Measurements from ENCODE around the gene SLC41A3.
"Not testable (repeated sequence)": the region's sequence is repeated elsewhere in the genome, so short reads cannot be mapped to it uniquely, and the experiment has no call there.

The SLC41A3 gene

DNA sequence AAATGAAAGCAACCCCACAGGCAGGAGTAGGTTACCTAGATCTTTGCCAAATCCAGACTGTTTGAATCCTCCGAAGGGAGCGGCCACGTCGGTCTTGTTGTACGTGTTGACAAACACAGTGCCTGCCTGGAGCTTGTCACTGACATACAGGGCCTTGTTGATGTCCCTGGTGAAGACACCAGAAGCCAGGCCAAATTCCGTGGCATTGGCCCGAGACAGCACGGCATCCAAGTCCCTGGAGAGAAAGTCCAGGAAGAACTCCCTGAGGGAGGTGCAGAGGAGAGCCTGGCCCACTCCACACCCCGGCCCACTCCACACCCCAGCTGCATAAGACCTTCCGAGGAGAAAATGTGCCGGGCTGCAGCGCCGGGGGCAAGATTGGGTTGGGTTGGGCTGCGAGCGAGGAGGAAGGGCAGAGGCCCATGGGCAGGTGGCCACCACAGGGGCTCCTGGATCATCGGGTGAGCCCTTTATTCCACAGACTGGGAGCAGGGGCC is 21.8 kb upstream of the SLC41A3 start:
- DNase-seq, result no peak

DNA sequence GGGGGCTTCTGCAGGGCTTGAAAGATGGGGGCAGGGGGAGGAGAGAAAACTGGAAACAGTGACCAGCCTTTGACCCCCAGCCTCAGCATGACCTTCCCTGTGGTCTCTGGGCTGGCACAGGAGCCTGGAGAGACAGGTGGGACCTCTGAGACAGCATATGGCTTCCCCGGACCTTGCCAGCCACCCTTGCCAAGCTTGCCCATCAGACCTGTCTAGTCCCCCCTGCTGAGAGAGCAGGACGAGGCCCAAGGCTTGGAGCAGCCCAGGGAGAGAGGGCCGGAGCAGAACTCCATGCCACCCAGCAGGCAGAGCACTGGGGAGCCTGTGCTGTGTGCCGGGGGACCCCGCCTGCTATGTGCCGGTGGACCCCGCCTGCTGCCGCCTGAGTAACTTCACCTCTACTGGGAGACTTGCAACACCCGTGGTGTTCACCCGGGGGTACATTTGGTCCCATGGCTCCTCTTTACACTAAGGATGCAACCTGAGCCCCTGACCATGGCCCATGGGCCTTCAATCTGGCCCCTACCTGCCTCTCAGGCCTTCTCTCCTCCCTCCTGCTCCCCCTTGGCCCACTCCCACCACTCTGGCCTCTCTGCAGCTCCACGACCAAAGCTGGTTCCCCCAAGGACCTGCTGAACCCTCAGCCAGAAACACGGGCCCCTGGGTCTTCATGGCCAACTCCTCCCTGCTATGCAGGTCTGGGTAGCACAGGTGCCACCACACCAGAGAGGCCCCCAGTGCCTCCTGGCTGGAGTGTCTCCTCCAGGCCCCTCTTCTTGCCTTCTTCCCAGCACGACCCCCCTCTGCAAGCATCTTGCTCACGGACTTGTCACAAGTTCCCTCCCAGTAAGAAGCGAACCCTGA is 21.1 kb upstream of the SLC41A3 start:
- DNase-seq, result no peak

DNA sequence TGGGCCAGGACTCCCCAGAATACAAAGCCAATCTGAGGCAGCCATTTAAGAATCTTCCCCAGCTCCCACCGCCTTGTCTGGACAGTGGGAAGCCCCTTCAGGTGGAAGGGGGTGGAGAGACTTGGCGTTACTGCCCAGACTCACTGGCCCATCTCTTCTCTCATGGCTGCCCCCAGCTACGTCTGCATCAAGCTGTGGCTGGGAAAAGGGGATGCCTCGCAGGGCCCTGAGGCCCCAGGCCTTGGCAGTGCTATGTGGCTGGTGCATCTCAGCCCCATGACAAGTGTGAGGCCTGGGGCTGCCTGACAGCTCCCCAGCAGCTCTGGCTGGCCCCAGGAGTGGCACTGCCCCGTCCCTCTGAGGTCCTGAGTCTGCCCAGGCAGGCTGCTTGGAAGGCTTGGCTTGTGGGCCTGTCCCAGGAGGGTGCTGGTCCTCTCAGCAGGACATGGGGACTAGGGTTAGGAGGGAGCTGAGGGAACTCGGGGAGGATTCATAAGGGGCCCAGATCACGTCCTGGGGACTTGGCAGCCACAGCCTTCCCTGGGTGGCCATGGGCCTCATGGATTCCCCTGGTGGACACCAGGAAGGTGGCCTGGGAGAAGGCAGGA is 20.2 kb upstream of the SLC41A3 start:
- no peak for DNase-seq

DNA sequence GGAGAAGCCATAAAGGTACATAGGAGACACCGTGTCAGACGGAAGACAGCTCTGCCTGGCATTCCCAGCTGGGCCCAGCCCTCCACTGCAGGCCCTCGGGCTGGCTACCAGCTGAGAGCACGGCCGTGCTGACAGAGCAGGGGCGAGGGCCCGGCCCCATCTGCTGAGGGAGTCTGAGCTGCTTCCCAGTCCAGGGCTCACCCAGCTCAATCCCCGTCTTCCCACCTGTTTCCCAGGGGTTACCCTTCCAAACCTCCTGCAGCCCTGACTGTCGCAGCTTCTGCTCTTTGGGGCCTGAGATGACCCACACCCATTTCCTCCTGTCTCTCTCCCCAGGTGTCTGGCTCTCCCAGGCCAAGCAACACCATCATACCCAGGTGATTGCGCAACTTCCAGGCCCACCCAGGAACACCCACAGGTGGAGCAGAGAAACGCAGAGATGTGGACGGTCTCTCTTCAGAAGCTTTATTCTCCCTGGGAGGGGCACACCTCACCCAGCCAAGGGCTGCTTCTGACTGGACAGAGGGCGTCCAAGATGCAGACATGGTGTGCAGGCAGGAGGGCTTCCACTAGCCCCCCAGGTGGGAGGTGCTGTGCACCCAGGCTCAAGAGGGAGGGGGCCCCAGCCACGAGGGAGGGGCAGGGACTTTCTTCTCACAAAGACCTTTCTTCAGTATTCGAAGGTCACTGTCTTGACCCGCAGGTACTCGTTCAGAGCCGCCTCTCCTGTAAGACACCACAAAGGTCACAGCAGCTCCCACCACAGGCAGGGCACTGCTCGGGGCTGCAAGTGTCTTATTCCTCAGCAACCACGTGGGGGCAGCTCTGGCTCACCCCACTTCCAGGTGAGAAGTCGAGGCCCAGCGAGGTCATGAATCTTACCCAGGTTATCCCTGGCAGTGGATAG is 19.4 kb upstream of the SLC41A3 start:
- no peak for DNase-seq

DNA sequence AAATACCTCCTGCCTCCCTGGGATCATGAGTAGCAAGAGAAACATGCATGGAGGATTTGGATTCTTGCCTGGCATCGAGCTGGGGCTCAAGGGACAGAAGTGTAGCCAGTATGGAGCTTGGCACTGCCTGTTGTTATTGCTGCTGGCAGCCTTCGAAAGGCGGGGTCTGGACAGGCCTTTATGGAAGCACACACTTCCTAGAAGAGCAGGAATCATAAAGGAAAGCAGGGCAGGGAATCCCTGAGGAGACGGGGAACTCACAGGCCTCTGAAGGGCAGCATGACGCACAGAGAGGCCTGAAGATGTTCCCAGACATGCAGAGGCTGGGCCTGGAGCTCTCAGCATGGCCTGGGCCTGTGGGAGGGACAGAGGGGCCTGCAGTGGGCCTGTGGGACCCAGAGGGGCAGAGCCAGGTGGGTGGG is 18.6 kb upstream of the SLC41A3 start:
- no peak for DNase-seq

DNA sequence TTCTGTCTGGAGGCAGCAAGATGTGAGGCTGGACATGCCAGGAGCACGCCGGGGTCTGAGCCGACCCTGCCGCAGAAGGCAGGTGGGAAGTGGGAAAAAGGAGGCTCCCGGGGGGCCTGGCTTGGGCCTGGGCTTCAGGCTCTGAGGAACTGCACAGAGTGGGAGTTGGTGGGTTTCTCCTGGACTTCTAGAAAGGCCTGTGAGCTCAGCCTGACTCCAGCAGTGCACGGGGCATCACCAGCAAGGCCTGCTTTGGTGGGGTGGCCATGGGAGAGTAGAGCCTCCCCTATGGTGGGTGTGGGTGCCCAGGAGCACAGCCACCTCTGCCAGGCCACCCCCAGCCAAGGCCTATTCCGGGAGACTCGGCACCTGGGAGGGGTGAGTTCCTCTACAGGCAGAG is 18.1 kb upstream of the SLC41A3 start:
- no peak for DNase-seq

DNA sequence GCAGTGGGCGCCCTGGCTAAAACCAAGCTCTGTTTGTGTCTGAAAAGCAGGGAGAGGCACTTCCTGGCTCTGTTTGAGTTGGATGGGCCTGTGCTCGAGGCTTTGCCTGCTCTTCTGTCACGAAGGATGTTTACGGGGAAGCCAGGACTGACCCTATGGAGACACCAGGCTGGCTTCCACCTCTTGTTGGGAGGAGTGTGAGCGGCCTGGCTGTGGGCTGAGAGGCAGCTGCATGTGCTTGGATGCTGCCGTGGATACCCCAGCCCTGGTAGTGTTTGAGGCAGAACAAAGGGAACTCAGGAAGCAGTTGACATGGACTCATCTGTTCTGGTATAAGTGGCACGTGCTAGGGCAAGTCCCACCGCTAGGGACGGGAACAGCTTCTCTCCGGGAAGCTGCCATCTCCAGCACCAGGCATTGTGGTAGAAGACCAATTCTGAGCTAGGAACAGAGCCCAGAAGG is 17.6 kb upstream of the SLC41A3 start:
- no peak for DNase-seq

DNA sequence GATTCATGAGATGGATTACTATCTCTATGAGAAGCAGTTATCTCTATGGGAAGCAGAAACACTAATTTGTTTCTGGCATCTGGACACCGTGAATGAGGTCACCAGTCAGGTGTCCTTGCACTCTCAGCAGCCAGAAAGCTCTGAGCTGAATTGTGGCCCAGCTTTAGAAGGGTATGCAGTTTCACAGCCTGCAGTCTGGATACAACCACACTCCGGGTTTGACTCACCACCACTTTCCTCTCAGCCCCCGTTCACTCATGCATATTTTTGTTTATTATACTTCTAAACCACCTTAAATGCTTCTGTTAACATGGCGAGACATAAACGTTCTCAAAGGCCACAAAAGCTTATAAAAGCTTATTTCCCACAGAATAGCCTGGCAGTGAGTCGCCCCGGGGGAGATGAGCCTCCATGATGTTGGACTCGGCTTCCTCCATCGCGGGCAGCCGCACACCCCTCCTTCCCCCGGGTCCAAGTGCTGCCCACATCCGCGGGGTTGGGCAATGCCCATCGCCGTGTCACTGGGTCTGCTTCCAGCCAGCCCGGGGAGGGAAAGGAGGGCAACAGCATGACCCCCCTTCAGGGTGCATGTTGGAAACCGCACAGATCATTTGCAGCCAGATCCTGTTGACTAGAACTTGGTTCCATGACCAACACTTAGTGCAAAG is 16.8 kb upstream of the SLC41A3 start:
- no peak for DNase-seq

DNA sequence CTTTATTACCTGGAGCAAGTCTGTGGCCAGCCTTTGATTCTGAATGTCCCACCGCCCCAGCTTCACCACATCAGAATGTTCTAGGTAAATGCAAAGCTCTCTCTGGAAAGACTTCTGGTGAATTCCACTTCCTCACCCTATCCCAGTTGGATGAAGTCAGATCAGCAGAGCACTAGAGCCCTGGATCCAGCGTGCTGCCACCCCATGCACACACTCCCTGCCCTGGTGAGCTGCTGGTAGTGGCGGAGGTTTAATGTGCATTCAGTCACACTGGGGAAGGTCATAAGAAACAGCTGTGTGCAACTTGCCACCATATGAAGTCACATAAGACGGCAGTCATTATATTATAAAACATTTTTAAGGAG is 16.3 kb upstream of the SLC41A3 start:
- DNase-seq, result no peak

DNA sequence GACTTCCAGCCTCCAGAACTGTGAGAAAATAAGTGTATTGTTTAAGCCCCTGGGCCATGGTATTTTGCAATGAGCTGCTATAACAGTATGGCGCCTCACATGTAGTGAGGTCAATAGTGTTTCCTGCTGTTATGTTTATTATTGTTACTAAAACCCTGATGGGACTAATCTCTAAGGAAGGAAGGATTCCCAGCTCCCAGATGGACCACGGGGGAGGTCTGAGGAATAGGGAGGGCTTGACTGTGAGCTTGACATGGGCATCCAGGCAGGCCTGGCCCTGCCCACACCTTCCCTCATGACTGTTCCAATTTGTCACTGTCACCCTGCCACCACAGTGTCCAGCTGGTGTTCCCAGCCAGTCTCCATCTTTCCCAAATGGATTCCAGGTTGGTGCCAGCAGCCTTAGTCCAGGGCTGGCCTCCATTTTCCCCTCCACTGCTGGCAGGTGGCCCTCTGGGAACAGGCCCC is 14.5 kb upstream of the SLC41A3 start:
- no peak for DNase-seq

DNA sequence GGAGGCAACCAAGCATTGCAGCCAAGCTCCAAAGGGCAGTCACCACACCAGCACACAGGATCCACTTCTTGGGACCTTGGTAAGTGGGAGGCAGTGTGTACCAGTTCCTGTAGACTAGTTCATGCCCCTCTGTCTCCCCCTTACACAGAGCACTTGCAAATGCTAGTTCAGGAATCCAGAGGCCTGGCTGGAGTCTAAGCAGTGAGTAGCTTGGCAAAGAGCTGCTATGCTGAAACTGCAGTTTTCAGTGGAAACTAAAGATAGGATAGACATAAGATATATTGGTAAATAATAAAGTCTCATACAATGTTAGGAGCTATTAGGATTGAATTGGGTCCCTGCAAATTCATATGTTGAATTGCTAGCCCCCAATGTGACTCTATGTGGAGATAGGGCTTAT is 13.9 kb upstream of the SLC41A3 start:
- no peak for DNase-seq

DNA sequence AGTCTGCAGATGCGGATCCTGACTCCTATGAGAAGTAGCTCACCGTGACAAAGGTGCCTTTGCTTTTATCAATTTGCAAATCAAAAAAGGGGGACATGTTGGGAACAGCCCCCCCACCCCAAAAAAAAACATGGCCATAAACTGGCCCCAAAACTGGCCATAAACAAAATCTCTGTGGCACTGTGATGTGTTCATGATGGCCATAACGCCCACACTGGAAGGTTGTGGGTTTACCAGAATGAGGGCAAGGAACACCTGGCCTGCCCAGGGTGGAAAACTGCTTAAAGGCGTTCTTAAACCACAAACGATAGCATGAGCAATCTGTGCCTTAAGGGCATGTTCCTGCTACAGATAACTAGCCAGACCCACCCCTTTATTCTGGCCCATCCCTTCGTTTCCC is 12.3 kb upstream of the SLC41A3 start:
- not testable (repeated sequence) for DNase-seq

DNA sequence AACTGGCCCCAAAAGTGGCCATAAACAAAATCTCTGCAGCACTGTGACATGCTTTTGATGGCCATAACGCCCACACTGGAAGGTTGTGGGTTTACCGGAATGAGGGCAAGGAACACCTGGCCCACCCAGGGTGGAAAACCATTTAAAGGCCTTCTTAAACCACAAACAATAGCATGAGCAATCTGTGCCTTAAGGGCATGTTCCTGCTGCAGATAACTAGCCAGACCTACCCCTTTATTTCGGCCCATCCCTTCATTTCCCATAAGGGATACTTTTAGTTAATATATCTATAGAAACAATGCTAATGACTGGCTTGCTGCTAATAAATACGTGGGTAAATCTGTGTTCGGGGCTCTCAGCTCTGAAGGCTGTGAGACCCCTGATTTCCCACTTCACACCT is 8.2 kb upstream of the SLC41A3 start:
- not testable (repeated sequence) for DNase-seq

DNA sequence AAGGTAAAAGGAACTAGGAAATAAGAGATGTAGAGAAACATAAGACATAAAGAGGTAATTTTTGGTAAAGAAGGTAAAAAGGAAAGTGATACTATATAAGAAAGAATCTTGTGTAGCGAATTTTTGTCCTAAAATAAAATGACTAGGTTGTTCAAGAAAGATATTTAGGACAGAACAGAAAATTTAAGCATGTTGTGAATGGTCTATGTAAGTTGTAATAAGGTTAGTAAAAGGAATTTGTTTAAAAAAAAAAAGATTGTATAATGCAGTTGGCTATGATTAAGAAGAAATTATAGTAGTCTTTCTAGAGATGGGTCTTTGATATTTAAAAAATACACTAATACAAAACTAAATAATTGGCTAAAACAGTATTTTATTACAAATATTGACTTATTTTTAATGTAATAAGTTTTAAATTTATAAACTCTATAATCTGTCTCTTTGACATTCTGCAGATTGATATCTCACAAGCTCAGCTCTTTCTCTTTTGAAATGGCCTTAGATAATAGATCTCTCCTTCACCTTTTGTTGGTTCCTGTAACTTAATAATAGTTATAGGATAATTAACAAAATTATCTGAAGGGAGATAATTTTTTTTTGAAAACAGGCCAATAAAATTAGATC is 3.7 kb upstream of the SLC41A3 start:
- DNase-seq, result no peak

DNA sequence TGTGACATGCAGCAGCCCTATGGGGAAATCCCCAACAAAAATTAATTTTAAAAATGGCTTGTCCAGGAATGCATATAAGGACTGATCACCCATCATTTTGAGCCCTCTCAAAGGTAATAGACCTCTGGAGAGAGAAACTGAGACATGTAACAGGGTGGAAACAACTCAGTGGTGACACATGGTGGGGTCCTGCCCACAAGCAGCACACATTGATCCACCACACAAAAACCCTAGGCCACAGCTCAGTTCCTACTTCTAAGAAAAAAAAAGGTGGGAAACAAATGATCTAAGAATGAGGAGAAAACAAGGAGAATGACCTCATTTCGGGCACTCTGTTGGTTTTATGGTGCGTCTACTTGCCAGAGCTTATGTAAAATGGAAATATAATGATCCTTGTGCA is 1.9 kb upstream of the SLC41A3 start:
- no peak for DNase-seq

DNA sequence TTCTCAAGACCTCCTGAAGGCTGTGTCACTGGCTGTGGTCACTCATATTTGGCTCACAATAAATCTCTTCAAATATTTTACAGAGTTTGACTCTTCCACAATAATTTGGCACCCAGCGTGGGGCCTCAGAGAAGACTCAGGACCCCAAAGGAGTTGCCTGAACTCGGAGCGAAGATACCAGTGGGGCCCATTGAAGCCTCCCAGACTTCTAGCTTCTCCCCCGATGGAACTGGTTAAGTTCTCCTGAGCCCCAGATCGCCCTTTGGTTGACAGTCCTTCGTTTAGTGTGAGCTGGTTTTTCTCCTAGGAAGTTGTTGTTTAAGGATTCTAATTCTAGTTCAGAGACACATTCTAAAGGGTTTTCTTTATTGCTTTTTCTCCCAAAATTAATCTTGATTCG is 1.4 kb upstream of the SLC41A3 start:
- no peak for DNase-seq

DNA sequence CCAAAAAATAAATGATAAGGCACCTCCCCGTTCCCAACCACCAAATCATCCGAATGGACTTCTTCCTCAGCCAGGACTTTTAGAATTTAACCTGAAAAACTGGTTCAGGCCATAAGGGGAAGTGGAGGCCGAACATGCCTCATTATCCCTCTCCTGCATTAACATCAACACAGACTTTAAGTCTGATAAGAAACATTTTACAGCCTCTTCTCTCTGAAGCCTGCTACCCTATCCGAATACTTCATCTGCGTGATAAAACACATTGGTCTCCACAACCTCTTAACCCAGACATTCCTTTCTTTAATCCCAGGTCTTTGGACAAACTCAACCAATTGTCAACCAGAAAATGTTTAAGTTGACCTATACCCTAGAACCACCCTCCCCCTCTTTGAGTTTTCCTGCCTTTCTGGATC is 850 bp upstream of the SLC41A3 start:
- no peak for DNase-seq

DNA sequence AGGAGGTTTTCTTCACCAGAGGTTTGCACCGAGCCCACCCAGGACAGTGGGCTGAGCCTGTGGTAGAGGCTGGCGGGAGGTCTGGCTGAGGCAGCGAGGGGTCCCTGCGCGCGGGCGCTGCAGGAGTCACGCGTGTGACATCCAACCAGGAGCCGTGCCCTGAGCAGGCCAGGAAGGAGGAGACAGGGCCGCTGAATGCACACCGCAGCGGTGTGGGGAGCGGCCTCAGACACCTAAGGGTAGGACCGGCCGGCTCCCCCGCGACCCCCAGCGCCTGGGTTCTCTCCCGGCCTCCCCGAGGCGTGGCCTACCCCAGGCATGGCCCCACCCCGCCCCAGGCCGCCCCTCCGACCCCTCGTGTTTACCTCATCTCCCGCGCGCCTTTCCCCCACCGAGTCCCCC is 412 bp downstream of the SLC41A3 start:
- no peak for DNase-seq

DNA sequence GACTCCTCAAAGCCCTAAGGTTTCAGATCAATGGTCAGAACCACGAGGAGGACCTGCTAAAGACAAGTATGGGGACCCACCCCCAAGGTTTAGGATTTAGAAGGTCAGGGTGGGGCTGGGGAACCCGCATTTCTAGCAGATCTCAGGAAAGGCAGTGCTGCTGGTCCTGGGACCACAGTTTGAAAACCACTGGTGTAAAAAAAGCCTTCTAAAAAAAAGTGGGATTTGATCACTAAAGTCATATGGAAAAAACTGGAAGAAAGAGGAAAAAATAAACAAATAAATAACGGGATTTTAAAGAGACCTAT is 832 bp downstream of the SLC41A3 start:
- DNase-seq, result no peak

DNA sequence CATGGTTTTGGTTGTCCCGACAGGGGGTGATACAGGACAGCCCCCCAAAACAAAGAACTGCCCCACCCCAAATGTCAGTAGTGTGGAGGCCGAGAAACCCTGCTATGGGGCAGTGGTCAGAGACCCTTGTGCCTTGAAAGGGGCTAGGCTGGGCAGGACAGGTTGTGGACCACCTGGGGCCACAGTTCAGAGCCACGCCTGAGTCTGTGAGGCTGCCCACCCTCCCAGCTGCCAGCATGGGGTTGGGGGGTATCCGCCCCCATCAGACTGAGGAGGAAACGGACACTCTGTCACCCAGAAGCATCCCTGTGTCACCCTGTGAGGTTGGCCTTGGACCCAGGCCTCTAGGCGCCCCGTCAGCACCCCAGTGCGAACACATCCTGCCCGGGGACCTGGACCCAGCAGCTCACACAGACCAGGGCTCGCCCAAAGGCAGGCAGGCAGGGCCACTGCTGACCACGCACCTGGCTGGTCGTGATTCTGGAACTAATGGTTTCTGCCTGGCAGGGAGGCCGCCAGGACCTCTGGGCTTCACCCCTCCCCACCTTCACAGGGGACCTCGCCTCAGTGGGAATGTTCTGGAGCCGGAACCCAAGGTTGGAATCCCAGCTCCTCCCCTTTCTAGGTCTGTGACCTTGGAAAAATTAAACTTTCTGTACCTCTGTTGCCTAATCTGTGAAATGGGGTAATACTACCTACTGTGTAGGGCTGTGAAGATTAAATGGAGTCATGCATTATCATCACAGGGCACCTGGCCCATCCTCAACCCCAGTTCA is 1.4 kb downstream of the SLC41A3 start:
- no peak for DNase-seq

DNA sequence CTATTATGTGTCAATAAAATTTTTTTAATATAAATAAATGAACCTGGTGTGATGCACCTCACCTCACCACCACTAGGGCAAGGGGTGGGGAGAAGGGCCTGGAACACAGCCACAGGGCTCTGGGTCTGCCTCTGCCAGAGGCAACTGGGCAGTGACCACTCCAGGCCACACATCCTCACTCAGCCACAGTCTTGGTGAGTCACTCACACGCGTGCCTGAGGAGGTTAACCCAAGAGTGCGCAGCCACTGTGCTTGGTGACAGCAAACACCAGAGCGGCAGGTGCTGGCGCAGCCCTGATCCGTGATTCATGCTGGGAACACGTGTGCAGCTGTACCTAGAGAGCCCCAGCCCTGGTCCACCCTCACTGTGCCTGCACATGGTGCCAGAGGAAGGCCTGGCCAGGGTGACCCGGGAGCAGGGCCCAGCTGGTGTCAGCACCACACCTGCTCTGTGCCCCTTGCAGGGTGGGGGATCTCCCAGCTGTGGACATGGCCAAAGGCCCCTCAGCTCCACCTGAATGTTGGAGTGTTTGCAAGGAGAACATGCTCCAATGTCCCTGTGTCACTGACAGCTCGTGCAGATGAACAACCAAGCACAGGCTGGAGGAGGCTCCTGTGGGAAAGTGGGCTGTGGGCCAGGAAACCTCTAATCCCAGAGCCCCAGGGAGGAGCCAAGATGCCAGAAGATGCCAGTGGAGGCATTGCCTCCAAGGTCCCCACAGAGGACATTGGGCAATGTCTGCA is 2.1 kb downstream of the SLC41A3 start:
- DNase-seq, result no peak
